C4-2B (cell line): Measurements from ENCODE around the gene LSAMP.

Source experiments
- H3K27ac ChIP-seq: fragments of 450-650 bp; 2 replicates; pipeline ENCODE4 v1.5.1; 2017
- CTCF ChIP-seq: fragments of 450-650 bp; conservative IDR thresholded peaks from 2 replicates; pipeline ENCODE4 v1.5.1; 2017; ENCODE audit warnings: mild to moderate bottlenecking
- ZFX ChIP-seq: fragments of 450-650 bp; IDR thresholded peaks from 2 replicates; pipeline ENCODE4 v1.6.1; 2017

Gene LSAMP

GRCh38 chr3:115819785-115820384 lies 625.4 kb downstream of the LSAMP start:
- TF ChIP-seq ZFX (no peak), CTCF (peak; percentile 94)
- no peak overlapping the region for H3K27ac ChIP-seq

- TF ChIP-seq CTCF (peak; percentile 86), ZFX (no peak)
- no peak overlapping the region for H3K27ac ChIP-seq
Observed at GRCh38 chr3:115814778-115815380, 630.4 kb downstream of the LSAMP start.

GRCh38 chr3:115814006-115814405 lies 631.3 kb downstream of the LSAMP start:
- no peak overlapping the region for H3K27ac ChIP-seq
- no peak for TF ChIP-seq ZFX
- no peak for TF ChIP-seq CTCF

GRCh38 chr3:115808816-115809215 lies 636.5 kb downstream of the LSAMP start:
- no peak for TF ChIP-seq CTCF
- no peak for TF ChIP-seq ZFX

GRCh38 chr3:115808244-115808643 lies 637.0 kb downstream of the LSAMP start:
- H3K27ac ChIP-seq = no peak overlapping the region
- TF ChIP-seq ZFX (no peak), CTCF (no peak)

More at GRCh38 chr3:115808816-115809215, 636.5 kb downstream of the LSAMP start:
- H3K27ac ChIP-seq = no peak overlapping the region

- no peak for TF ChIP-seq ZFX
- TF ChIP-seq CTCF = no peak
- H3K27ac ChIP-seq = no peak overlapping the region
Observed at GRCh38 chr3:115806501-115806900, 638.8 kb downstream of the LSAMP start.

GRCh38 chr3:115805520-115805919 lies 639.8 kb downstream of the LSAMP start:
- TF ChIP-seq CTCF (no peak), ZFX (no peak)
- H3K27ac ChIP-seq = no peak overlapping the region
